ENCODE data around the gene SLC45A3.

- TF ChIP-seq POLR2AphosphoS5 (IDR thresholded peaks at IDR 0.05; ENCODE audit: low read depth, low read length): no peak
- TF ChIP-seq POLR2A (IDR thresholded peaks at IDR 0.05; ENCODE audit: low read depth, low read length): no peak
- no peak for TF ChIP-seq SPI1 (IDR thresholded peaks at IDR 0.05; ENCODE audit: low read depth, low read length)
- no peak for TF ChIP-seq TAF1 (IDR thresholded peaks at IDR 0.05; ENCODE audit: low read depth, low read length)
- no peak for TF ChIP-seq POU2F2 (IDR thresholded peaks at IDR 0.05; ENCODE audit: low read depth, low read length)
- no peak for TF ChIP-seq PAX5 (IDR thresholded peaks at IDR 0.05; ENCODE audit: insufficient read depth, low read length, severe bottlenecking)
These were observed 19.9 kb downstream of the SLC45A3 start for GRCh38 chr1:205660361-205660760.
